AG10803 (cell line): ENCODE results near the gene PROC.

Source experiments
- DNase-seq: peaks from one replicate; pipeline ENCODE4 v3.0.0; 2010; ENCODE audit warnings: low read depth
- H3K4me3 ChIP-seq: 2 replicates; pipeline ENCODE4 v1.5.1; 2011; ENCODE audit warnings: mild to moderate bottlenecking, low read length, control low read depth
- CTCF ChIP-seq: conservative IDR thresholded peaks from 2 replicates; pipeline ENCODE4 v1.5.1; 2011; ENCODE audit warnings: mild to moderate bottlenecking, low read length, control low read depth, inconsistent platforms

The PROC gene

GRCh38 chr2:127387655-127388422 lies 30.4 kb upstream of the PROC start, which contains the start of gene MAP3K2:
MAP3K2 (minus strand) TSS chr2:127387975; CDS start chr2:127343129, 44,846 bp downstream.
- no peak for TF ChIP-seq CTCF
- H3K4me3 ChIP-seq, result peak within 1 kb of the TSS; percentile 88
- DNase-seq, result peak; percentile 89

GRCh38 chr2:127388423-127389164 lies 29.6 kb upstream of the PROC start:
- peak; percentile 59 for DNase-seq
- H3K4me3 ChIP-seq, result peak overlapping the region; percentile 82
- TF ChIP-seq CTCF, result no peak

GRCh38 chr2:127389778-127390435 lies 28.3 kb upstream of the PROC start:
- no peak for DNase-seq
- H3K4me3 ChIP-seq, result no peak overlapping the region
- TF ChIP-seq CTCF, result no peak

GRCh38 chr2:127392133-127392827 lies 25.9 kb upstream of the PROC start:
- no peak for TF ChIP-seq CTCF
- DNase-seq, result peak; percentile 26
- no peak overlapping the region for H3K4me3 ChIP-seq

GRCh38 chr2:127392828-127393578 lies 25.2 kb upstream of the PROC start:
- TF ChIP-seq CTCF, result no peak
- no peak overlapping the region for H3K4me3 ChIP-seq
- DNase-seq, result no peak

GRCh38 chr2:127394492-127394891 lies 23.7 kb upstream of the PROC start:
- H3K4me3 ChIP-seq, result no peak overlapping the region
- DNase-seq, result no peak
- TF ChIP-seq CTCF, result no peak
